NCI-H1694 (cell line): ENCODE measurements around the gene SLC4A8.

Experiments
- DNase-seq: peaks from one replicate; lab custom pipeline; 2025; lab: John Stamatoyannopoulos, UW

SLC4A8 gene

DNA sequence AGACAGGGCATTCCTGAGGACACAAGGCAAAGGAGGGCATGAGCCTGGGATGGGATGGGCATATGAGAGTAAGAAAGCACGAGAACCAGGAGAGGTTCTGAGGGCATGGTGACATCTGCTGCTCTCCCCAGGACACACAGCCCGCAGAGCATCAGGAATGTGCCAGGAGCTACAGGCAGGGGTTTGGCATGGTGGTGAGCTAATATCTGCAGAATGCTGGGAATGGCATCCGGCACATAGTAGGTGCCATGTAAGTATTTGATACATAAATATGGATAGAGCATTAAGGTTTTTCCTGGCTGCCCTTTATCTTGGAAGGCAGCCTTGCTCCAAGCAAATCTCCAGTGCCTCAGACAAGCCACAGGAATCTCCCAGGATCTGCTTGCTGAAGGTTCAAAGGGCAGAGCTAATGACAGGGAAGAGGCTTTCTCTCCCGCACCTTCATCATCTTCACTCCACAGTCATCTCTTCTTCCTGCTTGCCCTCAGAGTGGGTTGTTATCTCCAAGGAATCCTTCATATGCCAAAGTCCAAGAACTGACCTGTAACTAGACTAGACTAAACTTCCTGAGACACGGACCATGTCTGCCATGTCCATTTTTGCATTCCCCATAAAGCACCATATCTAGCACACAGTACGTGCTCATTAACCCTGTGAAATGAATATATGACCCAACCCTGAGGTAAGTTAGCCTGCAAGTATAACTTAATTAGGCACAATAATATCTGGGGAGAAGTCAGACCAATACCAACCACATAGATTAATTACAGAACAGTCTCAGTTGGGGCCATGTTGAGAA lies 104.4 kb downstream of the SLC4A8 start:
- DNase-seq = no peak

DNA sequence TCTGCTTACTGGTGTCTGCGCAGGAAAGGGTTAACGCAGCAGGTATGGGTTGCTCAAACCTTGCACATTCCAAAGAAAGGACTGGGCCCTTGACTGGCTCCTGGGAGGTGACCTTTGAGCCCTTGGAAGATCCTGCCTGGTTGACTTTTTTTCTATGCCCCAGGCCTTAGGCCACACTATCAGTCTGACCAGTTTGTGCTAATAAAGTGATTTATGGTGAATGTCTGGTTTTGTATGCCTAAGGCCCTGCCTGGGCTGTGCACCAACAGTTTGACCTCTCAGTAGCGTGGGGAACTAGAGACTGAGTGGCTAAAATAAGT lies 105.0 kb downstream of the SLC4A8 start:
- no peak for DNase-seq

DNA sequence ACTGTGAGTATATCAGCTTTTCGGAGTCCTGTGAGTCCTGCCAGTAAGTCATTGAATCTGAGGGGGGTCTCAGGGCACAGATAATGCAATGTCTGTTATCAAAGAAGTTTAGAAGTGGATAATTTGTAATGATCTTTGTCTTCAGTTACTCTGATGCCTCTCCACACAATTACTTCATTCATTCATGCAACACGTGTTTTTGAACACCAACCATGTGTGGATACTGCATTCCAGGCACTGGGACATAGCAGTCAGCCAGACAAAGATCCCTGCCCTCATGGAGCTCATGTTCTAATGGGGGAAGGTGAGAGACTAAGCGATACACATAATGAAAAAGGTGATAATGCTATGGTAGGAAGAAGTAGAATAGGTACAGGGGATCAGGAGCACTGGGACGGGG lies 105.6 kb downstream of the SLC4A8 start:
- no peak for DNase-seq

DNA sequence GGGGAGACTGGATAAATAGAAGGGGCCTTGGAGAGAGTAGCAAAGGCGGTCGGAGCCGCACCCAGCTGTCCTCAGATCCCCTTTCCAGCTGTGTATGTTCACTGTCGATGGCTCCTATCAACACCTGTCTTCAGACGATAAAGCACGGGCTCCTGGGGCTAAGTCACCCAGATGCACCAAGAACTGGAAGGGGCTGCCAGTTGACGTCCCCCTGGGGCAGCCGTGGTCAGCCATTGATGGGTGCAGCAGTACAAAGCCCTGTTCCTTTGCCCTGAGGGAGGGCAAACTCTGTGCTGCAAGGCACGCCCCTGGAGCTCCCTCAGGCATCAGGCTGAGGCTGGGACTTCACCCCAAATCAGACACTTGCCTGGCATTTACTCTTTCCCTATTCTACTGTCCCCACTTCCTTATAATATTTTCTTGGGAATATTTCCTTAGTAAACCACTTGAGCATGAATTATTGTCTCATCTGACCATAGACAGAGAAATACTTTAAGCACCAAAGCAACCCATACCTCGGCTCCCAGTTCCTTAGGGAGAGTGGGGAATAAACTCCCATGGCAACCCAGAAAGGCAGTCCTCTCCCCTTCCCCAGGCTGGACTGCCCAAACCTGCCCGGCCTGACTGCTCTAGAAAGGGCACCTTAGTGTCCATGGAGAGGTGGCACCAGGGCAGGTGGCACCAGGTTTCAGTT lies 106.8 kb downstream of the SLC4A8 start:
- no peak for DNase-seq

DNA sequence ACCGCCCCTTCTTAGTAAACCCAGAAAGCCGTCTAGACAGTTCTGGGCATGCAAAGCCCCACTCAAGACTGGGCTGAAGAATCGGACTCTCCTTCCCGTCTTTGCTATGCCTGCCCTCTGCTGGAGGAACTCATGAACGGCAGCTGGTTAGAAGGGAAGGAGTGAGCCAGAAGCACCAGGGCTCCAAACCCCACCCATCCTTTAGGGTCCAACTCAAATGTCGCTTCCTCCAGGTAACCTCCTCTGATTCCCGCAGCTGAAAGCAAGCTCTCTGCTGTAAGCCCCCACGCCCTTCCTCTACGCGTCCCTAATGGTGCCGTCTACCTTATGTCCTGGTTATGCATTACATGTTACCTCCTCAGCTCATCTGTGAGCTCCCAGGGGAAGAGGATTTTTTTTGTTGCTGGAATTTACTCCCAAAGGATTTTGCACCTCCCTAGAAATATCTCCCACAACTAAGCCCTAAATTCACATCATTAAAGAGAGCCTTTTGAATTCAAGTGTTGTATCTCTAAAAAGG lies 107.4 kb downstream of the SLC4A8 start:
- peak; percentile 59 for DNase-seq

DNA sequence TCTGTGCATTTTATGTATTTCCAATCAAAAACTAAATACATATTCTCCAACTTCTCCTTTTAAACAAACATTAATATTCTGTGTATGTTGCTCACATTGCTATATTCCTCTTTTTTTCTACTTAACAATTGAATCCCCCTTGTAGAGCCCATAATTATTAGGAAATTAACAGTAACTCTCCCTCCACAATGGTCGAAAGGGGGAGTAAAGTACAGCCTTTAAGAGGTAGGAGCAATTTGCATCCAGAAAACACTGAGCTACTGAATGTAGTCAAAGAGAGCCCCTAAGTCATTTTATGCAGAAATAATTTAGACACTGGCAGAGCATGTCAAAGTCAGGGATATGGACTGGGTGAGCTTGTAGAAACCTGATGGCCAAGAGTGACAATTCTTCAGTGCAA lies 109.2 kb downstream of the SLC4A8 start:
- peak; percentile 29 for DNase-seq

DNA sequence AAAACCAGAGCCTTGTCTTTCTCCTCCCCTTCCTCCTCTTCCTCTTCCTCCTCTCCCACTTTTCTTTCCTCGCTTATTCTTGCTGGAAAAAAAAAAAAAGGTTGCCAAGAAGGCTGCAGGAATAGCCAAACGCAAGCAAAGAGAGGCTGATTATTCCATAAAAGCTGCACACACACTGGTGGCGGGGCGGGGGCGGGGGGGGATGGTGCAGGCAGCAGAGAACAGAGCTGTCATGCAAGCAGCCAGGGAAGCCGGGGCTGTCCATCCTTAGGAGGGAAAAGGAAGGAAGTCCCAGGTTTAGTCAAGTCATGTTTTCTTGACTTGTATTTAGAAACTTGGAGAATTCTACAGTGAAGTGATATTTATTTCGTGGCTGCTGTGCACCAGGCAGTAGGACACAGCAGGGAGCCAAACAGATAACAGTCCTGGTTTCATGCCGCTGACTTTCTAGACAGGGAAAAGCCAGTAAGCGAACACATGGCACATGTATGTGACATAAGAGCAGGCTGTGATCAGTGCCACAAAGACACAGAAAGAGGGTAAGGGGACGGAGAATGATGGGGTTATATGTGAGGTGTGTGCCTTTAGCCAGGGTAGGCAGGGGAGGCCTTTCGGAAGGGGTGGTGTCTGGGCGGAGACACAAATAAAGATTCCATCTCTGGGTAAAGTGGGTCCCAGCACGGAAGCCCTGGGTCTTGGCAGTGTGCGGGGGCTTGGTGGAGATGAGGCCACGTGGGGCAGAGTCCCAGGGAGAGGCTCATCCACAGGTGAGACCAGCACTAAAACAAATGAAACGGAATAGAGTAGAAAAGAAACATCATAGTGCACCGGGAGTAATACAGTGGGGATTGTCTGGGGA lies 109.8 kb downstream of the SLC4A8 start:
- DNase-seq = no peak

DNA sequence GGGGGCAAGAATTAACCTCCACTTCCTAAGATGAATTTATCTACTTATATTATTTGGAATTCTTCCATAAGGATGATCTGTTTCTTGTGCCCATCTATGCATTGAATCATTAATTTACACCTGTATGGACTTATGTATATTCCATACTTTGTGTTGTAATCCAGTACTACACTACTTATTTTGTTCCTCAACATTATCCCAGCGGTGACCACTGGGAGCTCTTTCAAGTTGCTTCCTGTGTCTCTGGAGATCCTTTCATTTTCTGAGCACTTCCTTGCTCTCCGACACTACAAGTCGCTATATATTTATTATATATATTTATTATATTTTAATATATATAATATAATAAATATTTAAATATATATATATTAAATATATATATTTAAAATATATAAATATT lies 111.5 kb downstream of the SLC4A8 start:
- peak; percentile 22 for DNase-seq

DNA sequence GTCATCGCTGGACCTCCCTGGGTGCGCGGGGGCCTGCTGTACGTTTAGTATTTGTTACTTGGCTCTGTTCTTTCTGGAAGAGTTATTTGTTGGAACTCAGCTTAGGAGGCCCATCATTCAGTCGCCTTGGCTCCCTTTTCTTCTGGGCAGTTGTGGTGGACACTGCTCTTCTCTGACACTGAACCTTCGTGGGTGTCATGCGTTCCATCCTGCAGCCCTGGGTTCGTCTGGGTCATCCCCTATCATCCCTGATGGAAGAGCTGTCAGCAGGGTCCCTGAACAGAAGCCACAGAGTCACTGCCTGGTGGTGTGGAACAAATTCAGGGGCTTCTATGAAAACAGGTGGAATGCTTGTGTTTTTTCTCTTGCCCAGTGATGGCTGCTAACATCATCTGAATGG lies 113.5 kb downstream of the SLC4A8 start:
- DNase-seq = no peak

DNA sequence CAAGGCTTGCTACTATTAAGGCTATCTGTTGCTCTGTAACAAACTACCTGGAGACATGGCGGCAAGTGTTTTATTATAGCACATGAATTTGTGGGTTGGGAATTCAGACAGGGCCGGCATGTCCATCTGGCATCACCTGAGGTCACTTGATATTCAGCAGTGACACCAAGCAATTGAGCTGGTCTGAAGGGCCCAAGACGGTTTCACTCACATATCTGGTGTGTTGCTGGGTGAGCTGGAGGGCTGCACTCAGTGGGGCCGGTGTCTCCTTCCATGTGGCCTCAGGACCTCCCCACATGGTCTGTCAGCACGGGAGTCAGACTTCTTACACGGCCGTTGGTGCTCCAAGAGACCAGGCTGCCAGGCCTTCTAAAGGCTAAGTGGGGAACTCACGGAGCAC lies 114.0 kb downstream of the SLC4A8 start:
- no peak for DNase-seq

DNA sequence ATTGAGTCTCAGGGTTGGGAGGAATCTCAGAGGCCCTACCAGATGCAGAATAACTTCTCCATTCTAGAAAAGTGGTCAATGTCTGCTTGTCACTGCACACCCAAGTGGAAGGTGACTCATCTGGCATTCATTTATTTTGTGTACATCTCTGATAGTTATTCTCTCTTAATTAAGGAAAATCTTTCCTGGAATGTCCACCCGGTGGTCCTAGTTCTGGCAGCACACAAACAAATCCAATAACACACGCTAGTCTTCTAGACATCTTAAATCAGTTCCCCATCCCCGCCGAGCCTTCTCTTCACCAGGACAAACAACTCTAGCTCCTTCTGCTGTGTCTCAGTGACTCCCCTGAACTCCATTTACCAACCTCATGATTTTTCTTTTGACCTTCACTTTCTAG lies 116.4 kb downstream of the SLC4A8 start:
- DNase-seq = no peak

DNA sequence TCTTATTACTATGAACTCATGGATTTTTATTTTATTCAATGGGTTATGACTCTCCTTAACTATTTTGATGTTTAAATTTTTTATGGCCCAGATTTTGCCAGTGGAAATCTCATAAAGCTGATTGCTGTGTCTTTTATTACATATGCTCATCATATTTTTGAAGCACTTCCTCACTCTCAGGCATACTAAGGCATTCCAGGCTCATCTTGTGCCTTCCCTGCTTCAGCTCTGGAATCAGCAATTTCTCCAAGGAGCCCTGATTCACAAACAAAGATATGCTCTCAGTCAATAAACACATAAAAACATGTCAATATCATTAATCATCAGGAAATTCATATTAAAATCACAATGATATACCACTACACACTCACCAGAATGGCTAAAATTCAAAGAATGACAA lies 121.5 kb downstream of the SLC4A8 start:
- DNase-seq = no peak

DNA sequence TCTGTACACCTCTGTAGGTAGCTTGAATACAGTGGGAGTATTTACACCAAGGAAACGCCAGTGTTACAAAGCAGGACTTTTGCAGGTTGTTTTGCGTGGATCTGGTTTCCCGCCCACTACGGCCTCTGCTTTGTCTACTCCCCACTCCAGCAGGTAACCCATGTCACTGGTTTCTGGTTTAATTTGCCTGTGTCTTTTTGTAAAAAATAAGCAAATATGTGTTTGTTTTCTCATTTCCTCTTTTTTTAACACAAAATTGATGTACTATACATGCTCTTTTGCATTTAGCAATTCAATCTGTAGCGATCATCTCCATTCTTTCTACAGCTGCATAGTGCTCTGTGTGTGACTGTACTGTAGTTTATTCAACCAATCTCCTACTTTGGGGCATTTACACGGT lies 123.0 kb downstream of the SLC4A8 start:
- DNase-seq = no peak

DNA sequence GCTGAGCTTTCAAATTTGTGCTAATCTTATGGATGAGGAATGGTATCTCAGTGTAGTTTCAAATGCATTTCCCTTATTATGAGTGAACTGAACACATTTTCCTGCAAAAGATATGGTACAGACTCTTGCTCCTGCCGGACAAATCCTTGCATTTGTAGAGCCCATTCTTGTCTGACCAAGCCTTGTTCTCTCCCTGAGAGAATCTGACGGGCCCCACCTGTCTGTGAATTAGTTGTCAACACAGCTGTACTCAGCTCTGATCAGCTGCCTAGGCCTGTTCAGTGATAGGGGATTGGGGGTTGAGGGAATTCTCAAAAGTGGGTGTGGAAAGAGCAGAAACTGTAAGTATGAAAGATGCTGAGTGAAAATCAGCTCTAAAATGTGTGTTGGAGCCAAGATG lies 123.6 kb downstream of the SLC4A8 start:
- DNase-seq = no peak

DNA sequence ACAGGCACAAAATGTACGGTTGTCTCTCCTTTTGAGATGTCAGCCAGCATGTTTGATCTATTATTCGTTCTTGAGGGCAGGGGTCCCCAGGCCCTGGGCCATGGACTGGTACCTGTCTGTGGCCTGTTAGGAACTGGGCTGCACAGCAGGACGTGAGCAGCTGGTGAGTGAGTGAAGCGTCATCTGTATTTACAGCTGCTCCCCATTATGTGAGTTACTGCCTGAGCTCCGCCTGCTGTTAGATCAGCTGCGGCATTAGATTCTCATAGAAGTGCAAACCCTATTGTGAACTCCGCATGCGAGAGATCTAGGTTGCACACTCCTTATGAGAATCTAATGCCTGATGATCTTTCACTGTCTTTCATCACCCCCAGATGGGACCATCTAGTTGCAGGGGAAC lies 125.0 kb downstream of the SLC4A8 start:
- no peak for DNase-seq
